IPS DF 6.9 (cell line): ENCODE measurements around the gene SLC39A13.

ENCODE experiments used
- DNase-seq: peaks from one replicate; pipeline ENCODE4 v3.0.0-alpha.2; 2013; ENCODE audit warnings: low read depth, low spot score
- H3K27ac ChIP-seq: one replicate; pipeline ENCODE4 v1.5.1; 2013; ENCODE audit warnings: low read length, control low read depth
- H3K27me3 ChIP-seq: 2 replicates; pipeline ENCODE4 v1.6.1; 2013; ENCODE audit warnings: mild to moderate bottlenecking, low read length; ENCODE audit not compliant: control insufficient read depth, insufficient read depth
- H3K36me3 ChIP-seq: 2 replicates; pipeline ENCODE4 v1.6.1; 2013; ENCODE audit warnings: low read length; ENCODE audit not compliant: control insufficient read depth, insufficient read depth
- H3K4me1 ChIP-seq: 2 replicates; pipeline ENCODE4 v1.6.1; 2013; ENCODE audit warnings: low read length; ENCODE audit not compliant: control insufficient read depth, insufficient read depth
- H3K4me3 ChIP-seq: 2 replicates; pipeline ENCODE4 v1.5.1; 2013; ENCODE audit warnings: mild to moderate bottlenecking, low read length
- H3K9me3 ChIP-seq: 2 replicates; pipeline ENCODE4 v1.6.1; 2013; ENCODE audit warnings: low read length, inconsistent platforms; ENCODE audit not compliant: control insufficient read depth, insufficient read depth
- WGBS: extraction: QIAGEN DNeasy Blood & Tissue Kit; methylation state at CpG from one replicate; pipeline ENCODE4 v1.1.7; 2013; ENCODE audit warnings: mixed read lengths, missing lambda C conversion rate; ENCODE audit not compliant: insufficient read length, insufficient coverage; 5-methylcytosine and 5-hydroxymethylcytosine counted together

The SLC39A13 gene

GRCh38 chr11:47374720-47375019 lies 33.7 kb upstream of the SLC39A13 start:
- Histone ChIP-seq H3K4me1 (0 out of 2 replicates have a peak, but pooled peaks cover 2% of the 10 kb centered on the region), H3K36me3 (no peaks in the 10 kb centered on the region), H3K4me3 (no peak overlapping the region), H3K27ac (no peak overlapping the region), H3K9me3 (no peaks in the 10 kb centered on the region), H3K27me3 (no peaks in the 10 kb centered on the region)
- WGBS = no CpG with 5 or more reads among the region's 5 CpGs
- DNase-seq = no peak

- no CpG with 5 or more reads among the region's 8 CpGs for WGBS
- H3K4me1 ChIP-seq = 0 out of 2 replicates have a peak, but pooled peaks cover 2% of the 10 kb centered on the region
- DNase-seq = no peak
- no peaks in the 10 kb centered on the region for H3K36me3 ChIP-seq
- H3K27ac ChIP-seq = no peak overlapping the region
- H3K9me3 ChIP-seq = no peaks in the 10 kb centered on the region
- H3K27me3 ChIP-seq = no peaks in the 10 kb centered on the region
- no peak overlapping the region for H3K4me3 ChIP-seq
Measured at GRCh38 chr11:47375020-47375419, 33.4 kb upstream of the SLC39A13 start.

- no peak for DNase-seq
- WGBS = no CpG with 5 or more reads among the region's 13 CpGs
- H3K27ac ChIP-seq = no peak overlapping the region
- no peaks in the 10 kb centered on the region for H3K27me3 ChIP-seq
- no peak overlapping the region for H3K4me3 ChIP-seq
- H3K9me3 ChIP-seq = no peaks in the 10 kb centered on the region
- H3K4me1 ChIP-seq = 0 out of 2 replicates have a peak, but pooled peaks cover 2% of the 10 kb centered on the region
- H3K36me3 ChIP-seq = no peaks in the 10 kb centered on the region
Measured at GRCh38 chr11:47375546-47376085, 32.8 kb upstream of the SLC39A13 start.

- H3K36me3 ChIP-seq = no peaks in the 10 kb centered on the region
- H3K4me3 ChIP-seq = no peak overlapping the region
- no CpG with 5 or more reads among the region's 8 CpGs for WGBS
- DNase-seq = no peak
- 0 out of 2 replicates have a peak, but pooled peaks cover 2% of the 10 kb centered on the region for H3K4me1 ChIP-seq
- H3K27ac ChIP-seq = no peak overlapping the region
- no peaks in the 10 kb centered on the region for H3K9me3 ChIP-seq
- no peaks in the 10 kb centered on the region for H3K27me3 ChIP-seq
Measured at GRCh38 chr11:47376107-47376524, 32.3 kb upstream of the SLC39A13 start.

- WGBS = no CpG with 5 or more reads among the region's 14 CpGs
Measured at GRCh38 chr11:47376525-47377371, 31.6 kb upstream of the SLC39A13 start.

GRCh38 chr11:47377571-47378009 lies 30.8 kb upstream of the SLC39A13 start:
- no peak for DNase-seq
- H3K4me3 ChIP-seq = no peak overlapping the region
- H3K27me3 ChIP-seq = no peaks in the 10 kb centered on the region
- H3K27ac ChIP-seq = no peak overlapping the region
- no CpG with 5 or more reads among the region's 5 CpGs for WGBS
- H3K9me3 ChIP-seq = no peaks in the 10 kb centered on the region
- no peaks in the 10 kb centered on the region for H3K36me3 ChIP-seq
- H3K4me1 ChIP-seq = 0 out of 2 replicates have a peak, but pooled peaks cover 2% of the 10 kb centered on the region

More at GRCh38 chr11:47376525-47377371, 31.6 kb upstream of the SLC39A13 start:
- Histone ChIP-seq H3K9me3 (no peaks in the 10 kb centered on the region), H3K4me3 (no peak overlapping the region), H3K36me3 (no peaks in the 10 kb centered on the region), H3K27me3 (no peaks in the 10 kb centered on the region), H3K4me1 (0 out of 2 replicates have a peak, but pooled peaks cover 2% of the 10 kb centered on the region), H3K27ac (no peak overlapping the region)
- no peak for DNase-seq

- WGBS = no CpG with 5 or more reads among the region's 31 CpGs
- DNase-seq = no peak
- Histone ChIP-seq H3K4me3 (no peak within 1 kb of the TSS), H3K9me3 (no peaks in the 10 kb centered on the region), H3K4me1 (0 out of 2 replicates have a peak, but pooled peaks cover 2% of the 10 kb centered on the region), H3K36me3 (no peaks in the 10 kb centered on the region), H3K27ac (no peak within 1 kb of the TSS), H3K27me3 (no peaks in the 10 kb centered on the region)
Measured at GRCh38 chr11:47378010-47378835, 30.2 kb upstream of the SLC39A13 start, which contains the start of gene SPI1. Gene SPI1, minus strand, starts transcription at chr11:47378547. Its CDS starts 194 bp downstream, at chr11:47378353.

GRCh38 chr11:47378836-47379170 lies 29.6 kb upstream of the SLC39A13 start:
- Histone ChIP-seq H3K9me3 (no peaks in the 10 kb centered on the region), H3K4me1 (0 out of 2 replicates have a peak, but pooled peaks cover 2% of the 10 kb centered on the region), H3K36me3 (no peaks in the 10 kb centered on the region), H3K4me3 (no peak overlapping the region), H3K27ac (no peak overlapping the region), H3K27me3 (no peaks in the 10 kb centered on the region)
- DNase-seq = no peak

- Histone ChIP-seq H3K4me1 (0 out of 2 replicates have a peak, but pooled peaks cover 2% of the 10 kb centered on the region), H3K27ac (no peak overlapping the region), H3K36me3 (no peaks in the 10 kb centered on the region), H3K9me3 (no peaks in the 10 kb centered on the region), H3K27me3 (no peaks in the 10 kb centered on the region), H3K4me3 (no peak overlapping the region)
- no peak for DNase-seq
- WGBS = no CpG with 5 or more reads among the region's 2 CpGs
Measured at GRCh38 chr11:47379317-47379716, 29.1 kb upstream of the SLC39A13 start.

GRCh38 chr11:47380078-47380477 lies 28.3 kb upstream of the SLC39A13 start:
- DNase-seq = no peak
- Histone ChIP-seq H3K36me3 (no peaks in the 10 kb centered on the region), H3K4me3 (no peak overlapping the region), H3K9me3 (no peaks in the 10 kb centered on the region), H3K27ac (no peak overlapping the region), H3K27me3 (no peaks in the 10 kb centered on the region), H3K4me1 (0 out of 2 replicates have a peak, but pooled peaks cover 2% of the 10 kb centered on the region)
- 100% methylated on average over 1 of the region's 2 CpGs for WGBS
